Motor neuron (in vitro differentiated cells): ENCODE results near the gene FRY. TPM values are rescaled to one million over a fixed set of nuclear protein-coding genes. Genes with fewer than 3 reads are reported as not detected.

ENCODE experiments used
- ATAC-seq, 8 experiments: fragments of 200-7000 bp; cut with Tn5 transposase; replicated peaks in 6 of 8; 2 replicates each; pipeline ENCODE4 v1.8.0; 2021; ENCODE audit warnings: mild to moderate bottlenecking in 8 of 8, moderate library complexity in 8 of 8
- H3K27ac ChIP-seq, 2 donors: fragments of 250-450 bp; sonication (Bioruptor Pico); 2 replicates each; pipeline ENCODE4 v1.9.0; 2021; ENCODE audit warnings: antibody characterized with exemption in 2 of 2, mild to moderate bottlenecking in 2 of 2, moderate library complexity in 1 of 2
- H3K4me1 ChIP-seq, 2 donors: fragments of 250-450 bp; sonication (Bioruptor Pico); replicated peaks in 1 of 2; 2 replicates each; pipeline ENCODE4 v1.6.1; 2021; ENCODE audit warnings: antibody characterized with exemption in 2 of 2, mild to moderate bottlenecking in 2 of 2, moderate library complexity in 1 of 2
- H3K4me3 ChIP-seq, 5 donors: fragments of 250-450 bp; sonication (Bioruptor Pico); 2 replicates each; pipeline ENCODE4 v1.9.0; 2021; ENCODE audit warnings: antibody characterized with exemption in 5 of 5, mild to moderate bottlenecking in 5 of 5, moderate library complexity in 4 of 5
- WGBS, 10 experiments: fragments of 450-650 bp; shearing (Covaris generic); methylation state at CpG; one replicate each; pipeline ENCODE4 v1.0.0; 2022; 5-methylcytosine and 5-hydroxymethylcytosine counted together
- in situ Hi-C, 9 experiments: fragments of 400-800 bp; cut with MboI; loops; one replicate each; pipeline ENCODE4 v1.15.0; 2021; ENCODE audit warnings: low sequenced_read_pairs in 9 of 9, low pct_unique_long_range_greater_than_20kb in 2 of 9; ENCODE audit not compliant: unreplicated experiment in 9 of 9
- total RNA-seq, 8 experiments: library from RNA; unstranded; fragments of 300-600 nt; gene quantifications; 2 replicates each; pipeline versions ENCODE4 v1.2.3 to v1.2.4, GENCODE V29; 2022

The FRY gene
- total RNA-seq, 8 experiments from 2014 or later, result 6.0 to 54.0 (median 35.7) TPM

DNA sequence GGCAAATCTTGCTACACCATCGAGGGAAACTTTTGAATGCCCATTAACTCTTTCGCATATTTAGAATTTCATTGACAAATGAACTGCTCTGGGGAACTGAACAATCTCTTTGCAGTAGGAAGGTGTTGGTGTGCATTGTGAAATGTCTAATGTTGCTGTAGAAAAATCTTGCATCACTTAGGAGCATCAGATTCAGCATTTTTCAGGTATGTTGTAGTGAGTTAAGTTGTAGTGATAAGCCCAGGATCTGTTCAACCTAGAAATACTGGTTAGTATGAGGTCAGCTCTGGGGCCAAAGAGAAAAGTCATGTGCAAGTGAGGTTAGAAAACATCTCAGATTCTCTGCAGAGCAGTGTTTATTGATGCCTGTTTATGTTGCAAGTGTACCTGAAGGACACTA, 4.1 kb downstream of the FRY start:
- peaks cover 32 to 55% of the 10 kb centered on the region in 2 donors for H3K4me1 ChIP-seq
- H3K27ac ChIP-seq, result no peak overlapping the region
- H3K4me3 ChIP-seq, result no peak overlapping the region
- WGBS, 10 experiments, result 50 to 100% (median 74%) methylated on average over 1 to 2 of the region's 2 CpGs; no CpG with 5 or more reads in 4 of the 10 experiments
- in situ Hi-C loops, result loop anchor here in 1 of 9 experiments (25.0 kb wide), 1 partner anchor 277 kb away; the partner anchor contains the start of genes BRCA2 and ZAR1L
- no peak for ATAC-seq

DNA sequence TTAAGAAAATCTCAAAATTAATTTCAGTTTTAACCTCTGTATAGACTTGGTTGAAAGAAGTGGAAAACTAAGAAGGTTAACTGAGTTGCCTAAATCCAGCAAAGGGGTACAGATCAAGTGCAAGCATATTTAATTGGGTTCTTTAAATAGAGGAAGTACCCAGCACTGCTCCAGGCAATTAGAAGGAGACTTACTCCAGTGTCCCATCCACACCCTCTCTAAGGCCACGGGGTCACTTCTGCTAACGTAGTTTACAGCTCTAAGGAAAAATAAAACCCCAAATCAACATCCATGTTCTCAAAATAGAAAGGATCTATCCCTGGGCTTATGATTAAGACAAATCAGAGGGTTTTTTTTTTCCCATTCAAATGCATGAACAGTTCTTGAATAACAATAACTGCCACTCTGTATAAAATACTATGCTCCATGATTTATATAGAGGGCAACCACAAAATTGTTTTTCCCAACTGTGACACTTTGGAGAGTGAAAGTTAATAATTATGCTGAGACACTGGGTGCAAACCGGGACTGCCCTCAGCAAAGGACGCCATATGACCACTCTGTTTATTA, 4.6 kb downstream of the FRY start:
- Histone ChIP-seq H3K4me3 (peak overlapping the region in 1 of 5 donors; percentile 3), H3K4me1 (peaks cover 32 to 55% of the 10 kb centered on the region in 2 donors), H3K27ac (no peak overlapping the region)
- 10 to 95% (median 49%) methylated on average over 2 to 4 of the region's 4 CpGs; no CpG with 5 or more reads in 1 of the 10 experiments for WGBS, 10 experiments
- ATAC-seq, result peak in 4 of 8 experiments; percentile 9 to 47 (median 21)
- in situ Hi-C loops, result loop anchor here in 1 of 9 experiments (25.0 kb wide), 1 partner anchor 276 kb away; the partner anchor contains the start of genes BRCA2 and ZAR1L

DNA sequence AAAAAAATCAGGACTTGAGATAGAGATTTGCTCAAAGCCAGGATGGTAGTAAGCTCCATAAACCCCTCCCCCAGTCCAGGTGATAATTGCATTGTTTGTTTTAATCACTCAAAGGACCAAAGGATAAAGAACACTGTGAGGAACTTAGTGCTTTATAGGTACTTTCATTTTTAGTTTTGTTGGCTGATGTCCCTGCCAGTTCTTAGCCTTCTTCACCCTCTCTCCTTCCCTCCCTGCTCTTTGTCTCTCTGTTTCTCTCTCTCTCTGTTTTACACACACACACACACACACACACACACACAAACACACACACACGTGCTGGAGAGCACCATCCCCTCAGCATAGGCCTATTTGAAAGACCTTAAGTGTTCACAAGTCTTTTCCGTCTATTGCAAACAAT, 5.2 kb downstream of the FRY start:
- 20 to 100% (median 40%) methylated on average over 1 to 2 of the region's 2 CpGs; no CpG with 5 or more reads in 2 of the 10 experiments for WGBS, 10 experiments
- H3K4me3 ChIP-seq, result no peak overlapping the region
- H3K27ac ChIP-seq, result no peak overlapping the region
- peaks cover 32 to 55% of the 10 kb centered on the region in 2 donors for H3K4me1 ChIP-seq
- ATAC-seq, result peak in 5 of 8 experiments; percentile 36 to 60 (median 52)
- in situ Hi-C loops, result loop anchor here in 1 of 9 experiments (25.0 kb wide), 1 partner anchor 276 kb away; the partner anchor contains the start of genes BRCA2 and ZAR1L

DNA sequence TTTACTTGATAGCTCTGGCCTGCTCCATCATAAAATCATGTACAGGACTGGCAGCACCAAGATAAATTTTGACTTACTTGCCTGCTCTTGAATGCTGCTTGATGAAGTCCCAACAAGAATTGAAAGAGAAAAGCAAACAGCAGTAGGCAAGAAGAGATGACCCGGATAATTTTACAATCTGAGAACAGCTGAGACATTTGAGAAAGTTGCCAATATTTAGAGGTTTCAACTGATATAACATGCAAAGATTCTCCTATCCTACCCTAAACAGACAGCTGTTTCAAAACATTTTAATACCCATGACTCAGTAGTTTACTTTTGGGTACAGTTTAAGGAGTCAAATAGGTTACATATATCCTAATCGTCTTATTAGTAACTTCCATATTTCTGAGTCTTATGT, 5.9 kb downstream of the FRY start:
- H3K4me1 ChIP-seq, result peaks cover 32 to 55% of the 10 kb centered on the region in 2 donors
- no peak overlapping the region for H3K4me3 ChIP-seq
- 14 to 100% (median 48%) methylated on average over 1 to 2 of the region's 2 CpGs; no CpG with 5 or more reads in 1 of the 10 experiments for WGBS, 10 experiments
- no peak overlapping the region for H3K27ac ChIP-seq
- no peak for ATAC-seq
- in situ Hi-C loops, result loop anchor here in 1 of 9 experiments (25.0 kb wide), 1 partner anchor 275 kb away; the partner anchor contains the start of genes BRCA2 and ZAR1L

DNA sequence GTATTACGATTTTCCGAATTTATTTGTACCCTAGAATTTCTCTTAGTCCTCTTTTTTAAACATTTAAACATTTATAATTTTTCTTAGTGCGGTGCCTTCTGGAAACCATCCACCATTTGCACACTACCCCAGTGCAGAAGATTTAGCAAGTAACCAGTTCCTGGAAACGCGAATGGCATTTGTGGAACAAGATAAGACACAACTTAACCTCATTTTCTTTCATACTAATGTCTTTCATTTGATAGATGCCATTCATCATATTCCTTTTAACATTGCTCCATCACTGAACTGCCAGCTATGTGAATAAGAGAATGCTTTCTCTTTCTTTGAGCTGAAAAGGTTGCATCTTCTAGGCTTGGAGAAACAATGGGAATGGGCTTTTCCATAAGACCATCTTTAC, 6.8 kb downstream of the FRY start:
- no peak for ATAC-seq
- 83 to 100% (median 94%) methylated on average over 2 to 5 of the region's 5 CpGs for WGBS, 10 experiments
- Histone ChIP-seq H3K4me3 (no peak overlapping the region), H3K27ac (no peak overlapping the region), H3K4me1 (peaks cover 32 to 47% of the 10 kb centered on the region in 2 donors)
- in situ Hi-C loops, result loop anchor here in 1 of 9 experiments (25.0 kb wide), 1 partner anchor 274 kb away; the partner anchor contains the start of genes BRCA2 and ZAR1L

DNA sequence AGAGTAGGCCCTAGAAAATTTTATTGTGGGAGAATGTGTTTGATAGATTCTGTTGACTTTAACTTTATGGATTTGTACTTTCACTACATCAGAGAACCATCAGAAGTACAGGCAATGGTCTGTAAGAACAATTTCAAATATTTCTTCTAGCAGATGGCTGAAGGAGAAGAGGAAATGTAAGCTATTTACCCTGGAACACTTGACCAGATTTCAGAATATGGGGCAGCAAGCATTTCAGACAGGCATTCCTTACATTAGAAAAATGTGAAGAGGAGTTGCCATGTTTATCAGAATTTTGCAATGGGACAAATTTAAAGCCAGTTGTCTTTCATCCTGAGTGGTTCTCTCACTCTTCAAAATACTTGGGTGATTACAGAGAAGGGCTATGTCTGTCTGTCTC, 7.5 kb downstream of the FRY start:
- H3K4me1 ChIP-seq, result peaks cover 32 to 40% of the 10 kb centered on the region in 2 donors
- H3K4me3 ChIP-seq, result no peak overlapping the region
- in situ Hi-C loops, result loop anchor here in 1 of 9 experiments (25.0 kb wide), 1 partner anchor 273 kb away; the partner anchor contains the start of genes BRCA2 and ZAR1L
- no peak for ATAC-seq
- no peak overlapping the region for H3K27ac ChIP-seq

DNA sequence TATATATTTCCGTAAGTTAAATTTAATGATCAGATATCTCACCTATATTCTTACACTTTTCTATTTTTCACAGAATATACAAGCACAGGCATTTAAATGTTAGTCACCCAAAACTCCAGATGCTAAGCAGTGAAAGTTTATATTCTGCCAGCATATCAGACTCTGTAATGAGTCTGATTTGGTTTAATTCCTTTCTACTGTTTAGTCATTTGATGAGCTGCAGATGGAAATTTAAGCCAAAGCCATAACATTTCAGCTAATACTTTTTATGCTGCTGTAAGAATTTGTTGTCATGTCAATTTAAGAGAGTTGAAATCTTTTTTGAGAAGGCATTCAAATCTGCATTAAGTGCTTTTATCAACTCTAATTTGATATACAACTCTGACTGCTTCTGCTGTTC, 8.0 kb downstream of the FRY start:
- ATAC-seq, result no peak
- H3K4me3 ChIP-seq, result no peak overlapping the region
- in situ Hi-C loops, result loop anchor here in 1 of 9 experiments (25.0 kb wide), 1 partner anchor 273 kb away; the partner anchor contains the start of genes BRCA2 and ZAR1L
- 64 to 100% (median 100%) methylated on average over 1 of the region's 1 CpG for WGBS, 10 experiments
- no peak overlapping the region for H3K27ac ChIP-seq
- H3K4me1 ChIP-seq, result peaks cover 29 to 38% of the 10 kb centered on the region in 2 donors

DNA sequence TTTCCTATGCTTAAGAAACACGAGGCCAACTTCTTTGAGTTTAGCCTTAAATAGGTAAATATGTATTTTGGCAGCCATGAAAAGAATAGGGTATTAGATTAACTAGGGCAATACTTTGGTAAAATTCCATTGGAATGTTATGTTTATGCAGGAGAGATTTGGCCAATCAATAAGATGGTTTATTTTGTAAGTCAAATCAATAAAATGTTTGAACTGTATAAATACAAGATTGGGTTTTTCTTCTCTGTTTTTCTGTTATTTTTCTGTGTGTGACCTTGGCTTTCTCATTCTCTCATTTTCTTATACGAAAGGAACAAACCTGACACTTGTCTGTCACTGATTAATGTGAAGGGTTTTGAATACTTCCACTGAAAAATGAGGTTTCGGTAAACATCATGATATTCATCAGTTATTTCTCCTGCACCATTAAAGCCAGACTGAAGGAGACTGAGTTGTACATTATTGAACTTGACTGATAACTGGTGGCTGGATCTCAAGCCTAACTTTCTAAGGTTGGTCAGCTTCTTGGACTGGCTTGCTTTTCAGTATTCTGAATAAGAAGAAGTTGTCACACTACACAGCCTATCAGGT, 8.6 kb downstream of the FRY start:
- Histone ChIP-seq H3K27ac (no peak overlapping the region), H3K4me3 (no peak overlapping the region), H3K4me1 (peaks cover 27 to 39% of the 10 kb centered on the region in 2 donors)
- no peak for ATAC-seq
- in situ Hi-C loops, result loop anchor here in 1 of 9 experiments (25.0 kb wide), 1 partner anchor 272 kb away; the partner anchor contains the start of genes BRCA2 and ZAR1L
- 49 to 93% (median 83%) methylated on average over 2 to 3 of the region's 3 CpGs for WGBS, 10 experiments

DNA sequence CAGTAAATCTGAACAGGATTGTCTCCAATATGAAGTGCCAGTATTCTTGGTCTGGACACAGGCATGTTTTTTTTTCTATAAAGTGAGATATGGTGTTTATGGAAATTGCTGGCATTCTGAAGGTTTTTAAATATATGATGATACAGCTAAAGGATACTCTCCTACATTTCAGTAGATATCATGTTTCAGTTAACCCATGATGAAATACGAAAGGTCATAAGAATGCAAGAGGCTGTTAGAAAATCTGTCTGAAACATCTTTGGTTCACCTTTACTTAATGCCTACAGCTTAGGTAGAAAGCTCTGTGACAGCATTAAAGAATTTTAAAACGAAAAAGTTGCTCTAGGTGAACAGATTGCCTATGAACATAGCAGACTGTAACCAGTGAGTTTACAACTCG, 9.1 kb downstream of the FRY start:
- no peak overlapping the region for H3K27ac ChIP-seq
- ATAC-seq, result no peak
- 70 to 100% (median 85%) methylated on average over 2 to 3 of the region's 3 CpGs; no CpG with 5 or more reads in 3 of the 10 experiments for WGBS, 10 experiments
- no peak overlapping the region for H3K4me3 ChIP-seq
- in situ Hi-C loops, result loop anchor here in 1 of 9 experiments (25.0 kb wide), 1 partner anchor 272 kb away; the partner anchor contains the start of genes BRCA2 and ZAR1L
- H3K4me1 ChIP-seq, result peaks cover 27 to 39% of the 10 kb centered on the region in 2 donors

DNA sequence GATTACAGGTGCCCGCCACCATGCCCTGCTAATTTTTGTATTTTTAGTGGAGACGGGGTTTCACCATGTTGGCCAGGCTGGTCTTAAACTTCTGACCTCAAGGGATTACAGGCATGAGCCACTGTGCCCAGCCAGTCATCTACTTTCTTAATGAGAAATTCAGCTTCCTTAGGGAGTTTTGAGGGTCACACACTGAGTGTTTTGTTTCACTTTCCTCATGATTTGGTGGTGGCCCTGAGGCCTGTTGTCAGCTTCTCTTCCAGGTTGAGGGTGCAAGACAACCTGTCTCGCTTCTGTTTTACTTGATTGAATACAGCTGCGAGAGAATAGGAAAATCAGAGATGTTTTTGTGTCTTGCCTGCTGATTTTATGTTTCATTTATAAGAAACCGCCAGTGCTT, 9.9 kb downstream of the FRY start:
- Histone ChIP-seq H3K4me1 (peaks cover 27 to 38% of the 10 kb centered on the region in 2 donors), H3K4me3 (no peak overlapping the region), H3K27ac (no peak overlapping the region)
- in situ Hi-C loops, result loop anchor here in 1 of 9 experiments (25.0 kb wide), 1 partner anchor 271 kb away; the partner anchor contains the start of genes BRCA2 and ZAR1L
- ATAC-seq, result no peak
- WGBS, 10 experiments, result 67 to 100% (median 96%) methylated on average over 1 to 5 of the region's 5 CpGs

DNA sequence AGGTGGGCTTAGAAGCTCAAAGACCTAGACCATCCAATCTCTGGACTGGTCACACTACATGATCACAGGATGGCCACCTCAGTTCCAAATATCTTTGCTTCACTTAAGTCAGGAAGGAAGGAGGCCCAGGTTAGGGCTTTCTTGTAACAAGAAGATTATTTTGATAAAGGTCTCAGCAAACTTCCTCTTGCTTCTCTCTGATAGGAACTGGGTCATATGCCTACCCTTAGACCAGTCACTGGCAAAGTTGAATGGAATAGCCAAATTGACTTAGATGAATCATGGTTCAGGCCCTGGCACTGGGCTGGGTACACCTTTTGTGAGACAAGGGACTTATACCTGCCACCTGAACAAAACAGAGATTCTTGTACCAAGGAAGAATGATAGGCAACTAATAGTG, 11.0 kb downstream of the FRY start:
- ATAC-seq, result no peak
- no peak overlapping the region for H3K4me3 ChIP-seq
- no peak overlapping the region for H3K27ac ChIP-seq
- peaks cover 24 to 37% of the 10 kb centered on the region in 2 donors for H3K4me1 ChIP-seq
- in situ Hi-C loops, result loop anchor here in 1 of 9 experiments (25.0 kb wide), 1 partner anchor 270 kb away; the partner anchor contains the start of genes BRCA2 and ZAR1L

DNA sequence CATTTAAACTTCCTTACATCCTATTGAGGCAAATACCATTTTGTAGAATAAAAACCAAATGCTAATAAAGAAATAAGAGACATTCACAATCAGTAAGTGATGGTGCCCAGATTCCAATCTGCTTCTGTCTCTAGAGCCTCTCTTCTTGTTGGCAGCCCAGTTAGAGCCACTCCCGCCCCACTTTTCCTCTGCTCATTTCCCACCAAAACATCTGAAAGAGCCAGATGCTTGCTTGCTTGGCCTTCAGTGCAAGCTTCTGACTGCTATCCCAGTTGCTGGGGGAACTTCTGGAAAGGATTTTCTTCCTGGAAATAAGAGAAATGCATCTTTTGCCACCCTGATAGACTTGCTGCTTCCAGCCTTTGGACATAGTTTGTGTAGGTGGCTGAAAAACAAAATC, 12.9 kb downstream of the FRY start:
- Histone ChIP-seq H3K4me1 (peaks cover 27 to 42% of the 10 kb centered on the region in 2 donors), H3K27ac (no peak overlapping the region), H3K4me3 (no peak overlapping the region)
- 71 to 100% (median 94%) methylated on average over 1 of the region's 1 CpG; no CpG with 5 or more reads in 4 of the 10 experiments for WGBS, 10 experiments
- no peak for ATAC-seq
- in situ Hi-C loops, result loop anchor here in 1 of 9 experiments (25.0 kb wide), 1 partner anchor 268 kb away; the partner anchor contains the start of genes BRCA2 and ZAR1L

DNA sequence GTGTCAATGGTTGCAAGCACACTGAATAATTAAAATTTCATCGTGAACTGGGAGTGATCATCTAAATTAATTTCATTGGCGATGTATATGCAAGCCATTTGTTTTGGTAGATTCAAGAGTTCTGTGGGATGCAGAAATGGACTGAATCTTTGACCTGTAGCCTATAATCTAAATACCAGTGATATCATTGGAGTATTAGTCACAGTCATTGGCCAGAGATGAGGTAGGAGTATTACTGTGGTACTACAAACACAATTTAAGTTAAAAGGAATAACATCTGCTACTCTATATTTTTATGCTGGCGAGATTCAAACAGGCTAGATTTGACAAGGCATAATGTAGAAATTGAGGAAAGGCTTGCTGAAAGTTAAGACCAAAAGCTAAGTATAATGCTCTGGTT, 14.0 kb downstream of the FRY start:
- peak in 3 of 8 experiments; percentile 5 to 17 (median 10) for ATAC-seq
- 61 to 100% (median 88%) methylated on average over 1 to 3 of the region's 3 CpGs for WGBS, 10 experiments
- peak overlapping the region; percentile 77 to 88 for H3K27ac ChIP-seq
- no peak overlapping the region for H3K4me3 ChIP-seq
- in situ Hi-C loops, result loop anchor here in 1 of 9 experiments (25.0 kb wide), 1 partner anchor 267 kb away; the partner anchor contains the start of genes BRCA2 and ZAR1L
- H3K4me1 ChIP-seq, result peaks cover 27 to 38% of the 10 kb centered on the region in 2 donors
